HepG2 (cell line): ENCODE measurements around the gene ZBTB45. TPM values are rescaled to one million over a fixed set of nuclear protein-coding genes. Genes with fewer than 3 reads are reported as not detected.
A peak's percentile ranks its signal among the peaks of the same experiment; 100 is the strongest.

Source experiments
- ATAD3A ChIP-seq: sonication (generic); formaldehyde crosslinking; IDR thresholded peaks from 2 replicates; pipeline ENCODE4 v1.4.0; 2020; ENCODE audit warnings: missing genetic modification reagents
- CTCF ChIP-seq: sonication (generic); formaldehyde crosslinking; IDR thresholded peaks from 2 replicates; pipeline ENCODE4 v1.5.0; 2020; ENCODE audit warnings: mild to moderate bottlenecking, missing genetic modification reagents, moderate library complexity
- DR1 ChIP-seq: sonication (generic); formaldehyde crosslinking; IDR thresholded peaks from 2 replicates; pipeline ENCODE4 v1.8.0; 2021; ENCODE audit warnings: mild to moderate bottlenecking, missing genetic modification reagents, inconsistent platforms
- IRF2 ChIP-seq: IDR thresholded peaks from 2 replicates; pipeline ENCODE4 v1.6.1; 2018; ENCODE audit warnings: missing genetic modification reagents, missing compliant biosample characterization
- MTF1 ChIP-seq: sonication (generic); formaldehyde crosslinking; IDR thresholded peaks from 2 replicates; pipeline ENCODE4 v1.5.0; 2020; ENCODE audit warnings: missing genetic modification reagents
- NR1H2 ChIP-seq: sonication (generic); formaldehyde crosslinking; IDR thresholded peaks from 2 replicates; pipeline ENCODE4 v1.8.1; 2022; ENCODE audit warnings: low read depth, missing genetic modification reagents, borderline replicate concordance
- PITX1 ChIP-seq: sonication (generic); formaldehyde crosslinking; IDR thresholded peaks from 2 replicates; pipeline ENCODE4 v1.5.1; 2020; ENCODE audit warnings: mild to moderate bottlenecking, missing genetic modification reagents
- POLR2A ChIP-seq, 2 experiments: IDR thresholded peaks; 2 replicates each; pipeline ENCODE4 v1.6.1; 2011; ENCODE audit warnings: low read depth in 2 of 2, low read length in 2 of 2, mild to moderate bottlenecking in 1 of 2, moderate library complexity in 1 of 2; ENCODE audit not compliant: insufficient read depth in 1 of 2
- RFXAP ChIP-seq: sonication (generic); formaldehyde crosslinking; IDR thresholded peaks from 2 replicates; pipeline ENCODE4 v1.4.0; 2020; ENCODE audit warnings: missing genetic modification reagents, borderline replicate concordance
- SMC3 ChIP-seq: IDR thresholded peaks from 2 replicates; pipeline ENCODE4 v1.6.1; 2011; ENCODE audit warnings: low read length, improper control_type of control experiment
- THAP8 ChIP-seq: sonication (generic); formaldehyde crosslinking; IDR thresholded peaks from 2 replicates; pipeline ENCODE4 v1.5.1; 2020; ENCODE audit warnings: missing genetic modification reagents, mild to moderate bottlenecking, borderline replicate concordance
- ZBTB34 ChIP-seq: sonication (generic); formaldehyde crosslinking; IDR thresholded peaks from 2 replicates; pipeline ENCODE4 v1.8.0; 2022; ENCODE audit warnings: mild to moderate bottlenecking, missing genetic modification reagents
- ZNF205 ChIP-seq: IDR thresholded peaks from 2 replicates; pipeline ENCODE4 v1.6.1; 2018; ENCODE audit warnings: missing biosample characterization, missing genetic modification reagents
- ZNF33A ChIP-seq: sonication (generic); formaldehyde crosslinking; IDR thresholded peaks from 2 replicates; pipeline ENCODE4 v1.5.1; 2020; ENCODE audit warnings: missing genetic modification reagents, mild to moderate bottlenecking, moderate library complexity, borderline replicate concordance
- ZNF34 ChIP-seq: sonication (generic); formaldehyde crosslinking; IDR thresholded peaks from 2 replicates; pipeline ENCODE4 v1.4.0; 2020; ENCODE audit warnings: mild to moderate bottlenecking, missing genetic modification reagents, borderline replicate concordance
- ZNF468 ChIP-seq: sonication (generic); formaldehyde crosslinking; IDR thresholded peaks from 2 replicates; pipeline ENCODE4 v1.8.0; 2022; ENCODE audit warnings: mild to moderate bottlenecking, moderate library complexity, missing genetic modification reagents
- polyA plus RNA-seq, 8 experiments: library from polyadenylated mRNA; depleted of rRNA in 3 of 8; stranded (reverse) in 7 of 8; unstranded in 1 of 8; fragments of >200 nt; fragmentation: Illumina TruSeq in 4 of 8; extraction: Trizol in 4 of 8; gene quantifications; 2 replicates each; pipeline versions ENCODE4 v1.2.1 to v1.2.3, GENCODE V29; 2011 to 2016; ENCODE audit warnings: low read depth in 4 of 8, missing spikeins in 1 of 8, mixed read lengths in 1 of 8; ENCODE audit not compliant: insufficient read depth in 1 of 8
- total RNA-seq, 5 experiments: library from RNA; depleted of rRNA; stranded (reverse); fragments of >200 nt; fragmentation: Illumina TruSeq; extraction: Trizol; gene quantifications; 2 replicates each; pipeline ENCODE4 v1.2.3, GENCODE V29; 2016; ENCODE audit warnings: low read depth in 1 of 5
- TF ChIP-seq, protein P1 (sequence below): sonication (generic); formaldehyde crosslinking; IDR thresholded peaks from 2 replicates; pipeline ENCODE4 v1.4.0; 2020; ENCODE audit warnings: missing genetic modification reagents, mild to moderate bottlenecking, borderline replicate concordance
- TF ChIP-seq, protein P2 (sequence below): sonication (generic); formaldehyde crosslinking; IDR thresholded peaks from 2 replicates; pipeline ENCODE4 v1.8.1; 2023; ENCODE audit warnings: mild to moderate bottlenecking, moderate library complexity, missing genetic modification reagents
- TF ChIP-seq, protein P3 (sequence below): sonication (generic); formaldehyde crosslinking; IDR thresholded peaks from 2 replicates; pipeline ENCODE4 v1.5.0; 2020; ENCODE audit warnings: mild to moderate bottlenecking, missing genetic modification reagents

ZBTB45 gene
- total and polyA plus RNA-seq, 2 of the 13 experiments (the other 11 are each of a cell fraction or from before 2014, with no cell fraction given), result 3.0 to 3.7 TPM

DNA sequence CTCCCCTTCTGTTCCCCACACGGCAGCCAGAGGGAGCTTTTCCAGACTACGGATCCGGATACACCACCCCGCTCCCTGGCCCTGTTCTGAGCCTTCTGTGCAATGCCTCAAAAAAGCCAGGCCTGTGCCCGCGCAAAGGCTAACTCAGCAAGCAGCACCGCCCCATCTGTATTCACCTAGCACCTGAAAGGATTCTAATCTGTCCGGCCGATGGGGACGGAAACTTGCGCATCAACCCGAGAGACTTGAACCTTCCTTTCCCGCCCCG lies 589 bp downstream of the ZBTB45 start (continued):
- peak; percentile 74 for TF ChIP-seq CTCF (CRISPR knock-in tag)
- no peak for TF ChIP-seq ZNF34
- TF ChIP-seq, protein P1, sequence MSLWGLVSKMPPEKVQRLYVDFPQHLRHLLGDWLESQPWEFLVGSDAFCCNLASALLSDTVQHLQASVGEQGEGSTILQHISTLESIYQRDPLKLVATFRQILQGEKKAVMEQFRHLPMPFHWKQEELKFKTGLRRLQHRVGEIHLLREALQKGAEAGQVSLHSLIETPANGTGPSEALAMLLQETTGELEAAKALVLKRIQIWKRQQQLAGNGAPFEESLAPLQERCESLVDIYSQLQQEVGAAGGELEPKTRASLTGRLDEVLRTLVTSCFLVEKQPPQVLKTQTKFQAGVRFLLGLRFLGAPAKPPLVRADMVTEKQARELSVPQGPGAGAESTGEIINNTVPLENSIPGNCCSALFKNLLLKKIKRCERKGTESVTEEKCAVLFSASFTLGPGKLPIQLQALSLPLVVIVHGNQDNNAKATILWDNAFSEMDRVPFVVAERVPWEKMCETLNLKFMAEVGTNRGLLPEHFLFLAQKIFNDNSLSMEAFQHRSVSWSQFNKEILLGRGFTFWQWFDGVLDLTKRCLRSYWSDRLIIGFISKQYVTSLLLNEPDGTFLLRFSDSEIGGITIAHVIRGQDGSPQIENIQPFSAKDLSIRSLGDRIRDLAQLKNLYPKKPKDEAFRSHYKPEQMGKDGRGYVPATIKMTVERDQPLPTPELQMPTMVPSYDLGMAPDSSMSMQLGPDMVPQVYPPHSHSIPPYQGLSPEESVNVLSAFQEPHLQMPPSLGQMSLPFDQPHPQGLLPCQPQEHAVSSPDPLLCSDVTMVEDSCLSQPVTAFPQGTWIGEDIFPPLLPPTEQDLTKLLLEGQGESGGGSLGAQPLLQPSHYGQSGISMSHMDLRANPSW, result no peak
- no peak for TF ChIP-seq THAP8
- no peak for TF ChIP-seq ATAD3A (CRISPR knock-in tag)
- TF ChIP-seq, protein P2, sequence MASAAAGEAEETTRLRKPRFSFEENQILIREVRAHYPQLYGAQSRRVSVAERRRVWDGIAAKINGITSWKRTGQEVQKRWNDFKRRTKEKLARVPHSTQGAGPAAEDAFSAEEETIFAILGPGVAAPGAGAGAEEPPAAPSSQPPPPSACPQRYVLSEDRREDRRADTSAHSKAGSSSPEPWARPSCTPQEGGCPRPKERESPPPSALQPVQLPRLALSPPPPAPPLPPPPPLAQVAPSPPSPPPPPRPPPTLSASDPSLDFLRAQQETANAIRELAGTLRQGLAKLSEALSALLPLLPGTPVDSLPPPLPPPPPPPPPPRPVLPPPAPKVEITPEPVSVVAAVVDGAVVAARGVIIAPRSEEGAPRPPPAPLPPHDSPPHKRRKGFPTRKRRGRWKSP (CRISPR knock-in tag), result no peak
- TF ChIP-seq DR1 (CRISPR knock-in tag), result no peak
- TF ChIP-seq, protein P3, sequence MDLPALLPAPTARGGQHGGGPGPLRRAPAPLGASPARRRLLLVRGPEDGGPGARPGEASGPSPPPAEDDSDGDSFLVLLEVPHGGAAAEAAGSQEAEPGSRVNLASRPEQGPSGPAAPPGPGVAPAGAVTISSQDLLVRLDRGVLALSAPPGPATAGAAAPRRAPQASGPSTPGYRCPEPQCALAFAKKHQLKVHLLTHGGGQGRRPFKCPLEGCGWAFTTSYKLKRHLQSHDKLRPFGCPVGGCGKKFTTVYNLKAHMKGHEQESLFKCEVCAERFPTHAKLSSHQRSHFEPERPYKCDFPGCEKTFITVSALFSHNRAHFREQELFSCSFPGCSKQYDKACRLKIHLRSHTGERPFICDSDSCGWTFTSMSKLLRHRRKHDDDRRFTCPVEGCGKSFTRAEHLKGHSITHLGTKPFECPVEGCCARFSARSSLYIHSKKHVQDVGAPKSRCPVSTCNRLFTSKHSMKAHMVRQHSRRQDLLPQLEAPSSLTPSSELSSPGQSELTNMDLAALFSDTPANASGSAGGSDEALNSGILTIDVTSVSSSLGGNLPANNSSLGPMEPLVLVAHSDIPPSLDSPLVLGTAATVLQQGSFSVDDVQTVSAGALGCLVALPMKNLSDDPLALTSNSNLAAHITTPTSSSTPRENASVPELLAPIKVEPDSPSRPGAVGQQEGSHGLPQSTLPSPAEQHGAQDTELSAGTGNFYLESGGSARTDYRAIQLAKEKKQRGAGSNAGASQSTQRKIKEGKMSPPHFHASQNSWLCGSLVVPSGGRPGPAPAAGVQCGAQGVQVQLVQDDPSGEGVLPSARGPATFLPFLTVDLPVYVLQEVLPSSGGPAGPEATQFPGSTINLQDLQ (CRISPR knock-in tag), result no peak
- no peak for TF ChIP-seq NR1H2 (CRISPR knock-in tag)
- TF ChIP-seq IRF2 (CRISPR knock-in tag), result no peak
- no peak for TF ChIP-seq ZBTB34 (CRISPR knock-in tag)
- peak; percentile 19; the same call in 1 of the 2 replicates for TF ChIP-seq ZNF468 (CRISPR knock-in tag)
- TF ChIP-seq ZNF205, result 0 out of 2 replicates have a peak, but pooled peaks have one; percentile 30
- no peak for TF ChIP-seq RFXAP (CRISPR knock-in tag)
- peak in 1 of 2 experiments; percentile 16; a peak in 1 of 4 replicates for TF ChIP-seq POLR2A (IDR thresholded peaks at IDR 0.05; ENCODE audit: insufficient read depth in 1 of 2, low read depth in 2 of 2, low read length in 2 of 2)
- TF ChIP-seq MTF1 (CRISPR knock-in tag), result 0 out of 2 replicates have a peak, but pooled peaks have one; percentile 26
- peak; percentile 47 for TF ChIP-seq SMC3
- TF ChIP-seq ZNF33A (CRISPR knock-in tag), result no peak
- TF ChIP-seq PITX1, result no peak
